Neural cell (in vitro differentiated cells): ENCODE data around the gene HSD3B7. TPM values are rescaled to one million over a fixed set of nuclear protein-coding genes. Genes with fewer than 3 reads are reported as not detected.

ENCODE experiments used
- H2AFZ ChIP-seq: fragments of 200-600, 300-800 bp; sonication (generic), shearing (Covaris generic); 2 replicates; pipeline ENCODE4 v1.6.0; 2014; ENCODE audit warnings: low read depth, mild to moderate bottlenecking, antibody characterized with exemption, low read length, moderate library complexity
- H3F3A ChIP-seq: fragments of 200-600 bp; shearing (Covaris generic); 2 replicates; pipeline ENCODE4 v1.6.1; 2016; ENCODE audit warnings: mild to moderate bottlenecking, moderate library complexity, mixed read lengths, antibody characterized with exemption, low read length; ENCODE audit not compliant: insufficient read depth, poor library complexity, severe bottlenecking
- H3K27ac ChIP-seq: fragments of 200-600, 300-800 bp; sonication (generic), shearing (Covaris generic); 2 replicates; pipeline ENCODE4 v1.5.1; 2014; ENCODE audit warnings: mild to moderate bottlenecking, low read length, moderate library complexity
- H3K27me3 ChIP-seq: fragments of 300-800, 200-600 bp; sonication (generic), shearing (Covaris generic); 2 replicates; pipeline ENCODE4 v1.6.0; 2014; ENCODE audit warnings: mild to moderate bottlenecking, low read depth, low read length, moderate library complexity; ENCODE audit not compliant: insufficient read depth
- H3K36me3 ChIP-seq: fragments of 300-800, 200-600 bp; sonication (generic), shearing (Covaris generic); 2 replicates; pipeline ENCODE4 v1.5.1; 2014; ENCODE audit warnings: mild to moderate bottlenecking, antibody characterized with exemption, low read length, moderate library complexity; ENCODE audit not compliant: insufficient read depth
- H3K4me2 ChIP-seq: fragments of 300-800, 200-600 bp; sonication (generic), shearing (Covaris generic); 2 replicates; pipeline ENCODE4 v1.6.0; 2014; ENCODE audit warnings: mild to moderate bottlenecking, low read length
- H3K4me3 ChIP-seq: fragments of 300-800, 200-600 bp; sonication (generic), shearing (Covaris generic); 2 replicates; pipeline ENCODE4 v1.5.1; 2014; ENCODE audit warnings: mild to moderate bottlenecking, low read length, moderate library complexity
- H3K79me2 ChIP-seq: fragments of 200-600 bp; shearing (Covaris generic); replicated peaks from 2 replicates; pipeline ENCODE4 v1.6.0; 2014; ENCODE audit warnings: mild to moderate bottlenecking, low read length, moderate library complexity; ENCODE audit not compliant: insufficient read depth
- H3K9ac ChIP-seq: fragments of 300-800, 200-600 bp; sonication (generic), shearing (Covaris generic); 2 replicates; pipeline ENCODE4 v1.6.1; 2016; ENCODE audit warnings: mild to moderate bottlenecking, low read length, mixed read lengths
- H3K9me2 ChIP-seq: fragments of 200-600 bp; shearing (Covaris generic); 2 replicates; pipeline ENCODE4 v1.6.1; 2016; ENCODE audit warnings: mild to moderate bottlenecking, low read length, mixed read lengths; ENCODE audit not compliant: insufficient read depth
- H3K9me3 ChIP-seq: fragments of 200-600, 300-800 bp; sonication (generic), shearing (Covaris generic); 2 replicates; pipeline ENCODE4 v1.6.1; 2016; ENCODE audit warnings: mild to moderate bottlenecking, mixed run types, low read length, moderate library complexity, mixed read lengths
- H4K20me1 ChIP-seq: fragments of 200-600 bp; shearing (Covaris generic); 2 replicates; pipeline ENCODE4 v1.6.1; 2016; ENCODE audit warnings: mild to moderate bottlenecking, mixed run types; ENCODE audit not compliant: insufficient read depth
- CTCF ChIP-seq: fragments of 450-650 bp; IDR thresholded peaks from 2 replicates; pipeline ENCODE4 v1.5.1; 2014; ENCODE audit warnings: antibody characterized with exemption, mild to moderate bottlenecking, moderate library complexity; ENCODE audit not compliant: poor library complexity, severe bottlenecking
- EP300 ChIP-seq: fragments of 450-650 bp; conservative IDR thresholded peaks from 2 replicates; pipeline ENCODE4 v1.6.1; 2014; ENCODE audit warnings: antibody characterized with exemption, mild to moderate bottlenecking, moderate library complexity; ENCODE audit not compliant: poor library complexity, severe bottlenecking
- EZH2 ChIP-seq: fragments of 200-600, 300-800 bp; shearing (Covaris generic), sonication (generic); IDR thresholded peaks from 2 replicates; pipeline ENCODE4 v1.6.1; 2014; ENCODE audit warnings: antibody characterized with exemption, low read length, borderline replicate concordance, mild to moderate bottlenecking; ENCODE audit not compliant: insufficient read depth, poor library complexity, severe bottlenecking
- MXI1 ChIP-seq: fragments of 450-650 bp; conservative IDR thresholded peaks from 2 replicates; pipeline ENCODE4 v1.6.1; 2014; ENCODE audit warnings: antibody characterized with exemption, mild to moderate bottlenecking; ENCODE audit not compliant: poor library complexity, severe bottlenecking
- POLR2AphosphoS5 ChIP-seq: IDR thresholded peaks from 2 replicates; pipeline ENCODE4 v1.6.1; 2012
- RAD21 ChIP-seq: fragments of 450-650 bp; conservative IDR thresholded peaks from 2 replicates; pipeline ENCODE4 v1.6.1; 2014; ENCODE audit warnings: antibody characterized with exemption, mild to moderate bottlenecking, moderate library complexity
- REST ChIP-seq: IDR thresholded peaks from 2 replicates; pipeline ENCODE4 v1.6.1; 2012; ENCODE audit warnings: borderline replicate concordance
- SMC3 ChIP-seq: fragments of 450-650 bp; conservative IDR thresholded peaks from 2 replicates; pipeline ENCODE4 v1.6.1; 2014; ENCODE audit warnings: antibody characterized with exemption, mild to moderate bottlenecking, moderate library complexity; ENCODE audit not compliant: poor library complexity
- TAF1 ChIP-seq: IDR thresholded peaks from 2 replicates; pipeline ENCODE4 v1.6.1; 2012; ENCODE audit warnings: low read depth
- polyA plus RNA-seq: library from polyadenylated mRNA; depleted of rRNA; stranded (reverse); fragments of >200 nt; gene quantifications from 2 replicates; pipeline ENCODE4 v1.2.3, GENCODE V29; 2014

Gene HSD3B7
- polyA plus RNA-seq, 1 donor from 2014 or later: 3.4 TPM

GRCh38 chr16:30992931-30993816 lies 8.2 kb downstream of the HSD3B7 start:
- no peaks in the 10 kb centered on the region for H3K9me2 ChIP-seq
- H3K9ac ChIP-seq: no peak overlapping the region
- no peaks in the 10 kb centered on the region for H3F3A ChIP-seq
- H2AFZ ChIP-seq: no peak overlapping the region
- no peaks in the 10 kb centered on the region for H3K9me3 ChIP-seq
- no peaks in the 10 kb centered on the region for H3K36me3 ChIP-seq
- H3K4me3 ChIP-seq: no peak overlapping the region
- H3K4me2 ChIP-seq: no peak overlapping the region
- TF ChIP-seq RAD21 (no peak), REST (no peak), EZH2 (no peak), CTCF (no peak), SMC3 (no peak), EP300 (no peak), MXI1 (no peak), TAF1 (no peak), POLR2AphosphoS5 (no peak)
- H3K27me3 ChIP-seq: peaks cover 4% of the 10 kb centered on the region
- H4K20me1 ChIP-seq: no peaks in the 10 kb centered on the region
- no peaks in the 10 kb centered on the region for H3K79me2 ChIP-seq
- no peak overlapping the region for H3K27ac ChIP-seq

- H3F3A ChIP-seq: no peaks in the 10 kb centered on the region
- peaks cover 4% of the 10 kb centered on the region for H3K27me3 ChIP-seq
- H3K79me2 ChIP-seq: no peaks in the 10 kb centered on the region
- H3K9me3 ChIP-seq: no peaks in the 10 kb centered on the region
- H4K20me1 ChIP-seq: no peaks in the 10 kb centered on the region
- H3K9ac ChIP-seq: no peak overlapping the region
- no peak overlapping the region for H3K4me3 ChIP-seq
- no peak overlapping the region for H2AFZ ChIP-seq
- H3K36me3 ChIP-seq: no peaks in the 10 kb centered on the region
- no peaks in the 10 kb centered on the region for H3K9me2 ChIP-seq
- TF ChIP-seq REST (no peak), EP300 (no peak), RAD21 (no peak), POLR2AphosphoS5 (no peak), CTCF (no peak), MXI1 (no peak), SMC3 (no peak), TAF1 (no peak), EZH2 (no peak)
- H3K4me2 ChIP-seq: no peak overlapping the region
- no peak overlapping the region for H3K27ac ChIP-seq
Observed at GRCh38 chr16:30995927-30996323, 10.9 kb downstream of the HSD3B7 start.
